ENCODE results near the gene CCDC34. TPM values are rescaled to one million over a fixed set of nuclear protein-coding genes. Genes with fewer than 3 reads are reported as not detected.

Gene CCDC34
- total and polyA plus RNA-seq, 2 of the 8 experiments (the other 6 are each of a cell fraction or from before 2014, with no cell fraction given): 7.7 to 24.3 TPM

GRCh38 chr11:27356624-27357222 is 6.3 kb downstream of the CCDC34 start (continued):
- TF ChIP-seq TAF1 (IDR thresholded peaks at IDR 0.05; ENCODE audit: low read depth, low read length) (no peak), SIN3A (conservative IDR thresholded peaks at IDR 0.05 in 1 of 2, IDR thresholded peaks at IDR 0.05 in 1 of 2; ENCODE audit: low read depth in 1 of 2, low read length in 2 of 2) (no peak), USF2 (IDR thresholded peaks at IDR 0.05; ENCODE audit: low read length) (no peak), SP1 (IDR thresholded peaks at IDR 0.05; ENCODE audit: low read depth, low read length) (no peak), SAP30 (IDR thresholded peaks at IDR 0.05; ENCODE audit: insufficient read depth, insufficient replicate concordance, low read length) (no peak), ZNF274 (IDR thresholded peaks at IDR 0.05; ENCODE audit: borderline replicate concordance, extremely low read depth, low read length) (no peak), NRF1 (IDR thresholded peaks at IDR 0.05; ENCODE audit: low read depth, low read length) (no peak), GTF2F1 (IDR thresholded peaks at IDR 0.05; ENCODE audit: borderline replicate concordance, low read depth, low read length) (no peak), SP2 (IDR thresholded peaks at IDR 0.05; ENCODE audit: low read length) (no peak), EP300 (IDR thresholded peaks at IDR 0.05; ENCODE audit: borderline replicate concordance in 1 of 2, low read depth in 2 of 2, low read length in 2 of 2) (no peak)

Measured in H1 (cell line).